MM.1S (cell line): ENCODE results near the gene LAMC3.

ENCODE experiments used
- DNase-seq: peaks from one replicate; pipeline ENCODE4 v3.0.0-alpha.2; 2015
- H2AFZ ChIP-seq: fragments of 300-600 bp; sonication (generic); 2 replicates; pipeline ENCODE4 v1.6.0; 2016; ENCODE audit warnings: antibody characterized with exemption, low read length
- H3F3A ChIP-seq: fragments of 300-600 bp; sonication (generic); 2 replicates; pipeline ENCODE4 v1.6.1; 2016; ENCODE audit warnings: mild to moderate bottlenecking, antibody characterized with exemption, low read length, moderate library complexity, mixed read lengths; ENCODE audit not compliant: insufficient read depth
- H3K27ac ChIP-seq: fragments of 300-600 bp; sonication (generic); 2 replicates; pipeline ENCODE4 v1.5.1; 2016; ENCODE audit warnings: mild to moderate bottlenecking, low read length
- H3K27me3 ChIP-seq: fragments of 300-600 bp; sonication (generic); replicated peaks from 2 replicates; pipeline ENCODE4 v1.6.0; 2016; ENCODE audit warnings: low read length; ENCODE audit not compliant: insufficient read depth
- H3K36me3 ChIP-seq: fragments of 300-600 bp; sonication (generic); replicated peaks from 2 replicates; pipeline ENCODE4 v1.6.1; 2016; ENCODE audit warnings: mild to moderate bottlenecking, low read length, mixed read lengths; ENCODE audit not compliant: insufficient read depth
- H3K4me1 ChIP-seq: fragments of 300-600 bp; sonication (generic); 2 replicates; pipeline ENCODE4 v1.6.1; 2016; ENCODE audit warnings: low read length, mixed read lengths
- H3K4me2 ChIP-seq: fragments of 300-600 bp; sonication (generic); 2 replicates; pipeline ENCODE4 v1.6.0; 2016; ENCODE audit warnings: low read depth, low read length
- H3K4me3 ChIP-seq: fragments of 300-600 bp; sonication (generic); 2 replicates; pipeline ENCODE4 v1.5.1; 2016; ENCODE audit warnings: low read length, mixed read lengths
- H3K79me2 ChIP-seq: fragments of 300-600 bp; sonication (generic); 2 replicates; pipeline ENCODE4 v1.6.1; 2016; ENCODE audit warnings: mixed run types, low read length, mixed read lengths
- H3K9ac ChIP-seq: fragments of 300-600 bp; sonication (generic); 2 replicates; pipeline ENCODE4 v1.6.1; 2016; ENCODE audit warnings: low read length, mixed read lengths
- H3K9me2 ChIP-seq: fragments of 300-600 bp; sonication (generic); replicated peaks from 2 replicates; pipeline ENCODE4 v1.6.1; 2016; ENCODE audit warnings: mild to moderate bottlenecking, low read length, mixed read lengths; ENCODE audit not compliant: insufficient read depth
- H3K9me3 ChIP-seq: fragments of 300-600 bp; sonication (generic); replicated peaks from 2 replicates; pipeline ENCODE4 v1.6.1; 2016; ENCODE audit warnings: mild to moderate bottlenecking, low read length, mixed read lengths; ENCODE audit not compliant: insufficient read depth
- H4K20me1 ChIP-seq: fragments of 300-600 bp; sonication (generic); 2 replicates; pipeline ENCODE4 v1.6.1; 2016; ENCODE audit warnings: mild to moderate bottlenecking, low read length, moderate library complexity, mixed read lengths; ENCODE audit not compliant: insufficient read depth
- EZH2 ChIP-seq: fragments of 300-600 bp; sonication (generic); optimal IDR thresholded peaks from 2 replicates; pipeline ENCODE3; 2017; ENCODE audit warnings: low read depth, mild to moderate bottlenecking, antibody characterized with exemption, low read length, mixed read lengths
- EZH2phosphoT487 ChIP-seq: fragments of 300-600 bp; sonication (generic); IDR thresholded peaks from 2 replicates; pipeline ENCODE4 v1.6.1; 2018; ENCODE audit warnings: antibody characterized with exemption, low read length
- TF ChIP-seq, protein P1 (sequence below): fragments of 300-600 bp; sonication (generic); IDR thresholded peaks from 2 replicates; pipeline ENCODE4 v1.5.1; 2016; ENCODE audit warnings: antibody characterized with exemption, low read length, mixed read lengths

LAMC3 gene

GRCh38 chr9:131105952-131106351, 97.0 kb downstream of the LAMC3 start:
- Histone ChIP-seq H3K27ac (no peak overlapping the region), H3K9me3 (no peaks in the 10 kb centered on the region), H3F3A (no peaks in the 10 kb centered on the region), H3K27me3 (peaks cover 65% of the 10 kb centered on the region), H3K9me2 (no peaks in the 10 kb centered on the region), H3K9ac (no peak overlapping the region), H2AFZ (no peak overlapping the region), H3K79me2 (no peaks in the 10 kb centered on the region), H3K4me2 (no peak overlapping the region), H4K20me1 (no peaks in the 10 kb centered on the region), H3K4me3 (no peak overlapping the region), H3K36me3 (no peaks in the 10 kb centered on the region), H3K4me1 (no peaks in the 10 kb centered on the region)
- TF ChIP-seq, protein P1, sequence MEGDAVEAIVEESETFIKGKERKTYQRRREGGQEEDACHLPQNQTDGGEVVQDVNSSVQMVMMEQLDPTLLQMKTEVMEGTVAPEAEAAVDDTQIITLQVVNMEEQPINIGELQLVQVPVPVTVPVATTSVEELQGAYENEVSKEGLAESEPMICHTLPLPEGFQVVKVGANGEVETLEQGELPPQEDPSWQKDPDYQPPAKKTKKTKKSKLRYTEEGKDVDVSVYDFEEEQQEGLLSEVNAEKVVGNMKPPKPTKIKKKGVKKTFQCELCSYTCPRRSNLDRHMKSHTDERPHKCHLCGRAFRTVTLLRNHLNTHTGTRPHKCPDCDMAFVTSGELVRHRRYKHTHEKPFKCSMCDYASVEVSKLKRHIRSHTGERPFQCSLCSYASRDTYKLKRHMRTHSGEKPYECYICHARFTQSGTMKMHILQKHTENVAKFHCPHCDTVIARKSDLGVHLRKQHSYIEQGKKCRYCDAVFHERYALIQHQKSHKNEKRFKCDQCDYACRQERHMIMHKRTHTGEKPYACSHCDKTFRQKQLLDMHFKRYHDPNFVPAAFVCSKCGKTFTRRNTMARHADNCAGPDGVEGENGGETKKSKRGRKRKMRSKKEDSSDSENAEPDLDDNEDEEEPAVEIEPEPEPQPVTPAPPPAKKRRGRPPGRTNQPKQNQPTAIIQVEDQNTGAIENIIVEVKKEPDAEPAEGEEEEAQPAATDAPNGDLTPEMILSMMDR: no peak
- no peak for TF ChIP-seq EZH2
- no peak for TF ChIP-seq EZH2phosphoT487
- DNase-seq: no peak

DNA sequence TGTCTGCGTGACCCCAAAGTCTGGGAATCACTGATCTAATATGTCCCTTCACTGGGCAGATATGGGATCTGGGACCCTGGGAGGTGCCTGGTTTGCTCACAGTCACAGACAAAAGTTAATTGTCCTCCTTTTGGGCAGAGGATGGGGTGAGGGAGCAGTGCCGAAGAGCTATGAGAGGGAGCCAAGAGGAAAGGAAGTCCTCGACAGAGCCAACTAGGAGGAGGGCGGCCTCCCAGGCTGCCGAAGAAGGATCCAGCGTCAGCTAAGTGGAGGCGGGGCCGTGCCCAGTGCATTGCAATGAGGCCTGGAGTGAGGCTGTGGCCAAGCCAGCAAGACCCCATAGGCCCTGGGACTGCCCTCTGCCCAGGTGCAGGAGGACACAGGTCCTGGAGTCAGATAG, 98.8 kb downstream of the LAMC3 start:
- H3K9me3 ChIP-seq: no peaks in the 10 kb centered on the region
- no peaks in the 10 kb centered on the region for H3K4me1 ChIP-seq
- no peaks in the 10 kb centered on the region for H3F3A ChIP-seq
- no peak for DNase-seq
- H3K27me3 ChIP-seq: peaks cover 83% of the 10 kb centered on the region
- H3K9me2 ChIP-seq: no peaks in the 10 kb centered on the region
- H3K79me2 ChIP-seq: no peaks in the 10 kb centered on the region
- H3K4me2 ChIP-seq: no peak overlapping the region
- TF ChIP-seq EZH2 (no peak), EZH2phosphoT487 (no peak)
- TF ChIP-seq, protein P1: no peak
- H3K9ac ChIP-seq: no peak overlapping the region
- no peaks in the 10 kb centered on the region for H3K36me3 ChIP-seq
- H2AFZ ChIP-seq: no peak overlapping the region
- H3K4me3 ChIP-seq: no peak overlapping the region
- no peaks in the 10 kb centered on the region for H4K20me1 ChIP-seq
- H3K27ac ChIP-seq: no peak overlapping the region

GRCh38 chr9:131111186-131111853, 102.3 kb downstream of the LAMC3 start:
- H3K4me3 ChIP-seq: no peak overlapping the region
- H2AFZ ChIP-seq: no peak overlapping the region
- no peak for DNase-seq
- H3K27me3 ChIP-seq: peaks cover 93% of the 10 kb centered on the region
- no peaks in the 10 kb centered on the region for H3K79me2 ChIP-seq
- H3K4me1 ChIP-seq: no peaks in the 10 kb centered on the region
- no peak for TF ChIP-seq EZH2
- TF ChIP-seq EZH2phosphoT487: no peak
- no peaks in the 10 kb centered on the region for H3K9me3 ChIP-seq
- H3F3A ChIP-seq: no peaks in the 10 kb centered on the region
- no peaks in the 10 kb centered on the region for H3K9me2 ChIP-seq
- no peaks in the 10 kb centered on the region for H3K36me3 ChIP-seq
- no peak overlapping the region for H3K27ac ChIP-seq
- H4K20me1 ChIP-seq: no peaks in the 10 kb centered on the region
- H3K9ac ChIP-seq: no peak overlapping the region
- H3K4me2 ChIP-seq: no peak overlapping the region

DNA sequence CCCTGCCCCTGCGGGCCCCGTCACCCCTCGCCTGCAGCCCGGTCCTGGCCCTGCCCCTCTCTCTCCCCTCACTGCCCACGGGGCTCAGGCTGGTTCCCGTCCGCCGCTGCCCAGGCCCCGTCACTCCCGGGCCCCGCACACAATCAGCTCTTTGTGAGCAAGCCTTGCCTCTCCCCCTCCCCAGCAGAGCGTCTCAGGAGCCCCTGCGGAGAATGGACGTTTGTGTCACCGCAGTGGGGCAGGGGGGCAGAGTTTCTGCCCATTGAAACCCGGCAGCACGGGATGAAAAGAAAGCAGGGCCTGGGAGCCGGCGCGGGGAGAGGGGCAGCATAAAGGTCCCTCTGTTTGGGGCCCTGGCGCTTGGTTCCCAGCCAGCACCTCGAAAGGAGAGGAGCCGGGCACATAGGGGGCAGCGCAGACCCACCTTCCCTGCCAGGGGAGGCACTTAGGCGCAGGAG, 102.9 kb downstream of the LAMC3 start:
- no peak overlapping the region for H3K27ac ChIP-seq
- no peak for DNase-seq

More for the DNA sequence above, 102.9 kb downstream of the LAMC3 start:
- Histone ChIP-seq H4K20me1 (no peaks in the 10 kb centered on the region), H3F3A (no peaks in the 10 kb centered on the region), H3K9me3 (no peaks in the 10 kb centered on the region), H3K4me2 (no peak overlapping the region), H3K36me3 (no peaks in the 10 kb centered on the region), H2AFZ (no peak overlapping the region), H3K4me1 (no peaks in the 10 kb centered on the region), H3K9ac (no peak overlapping the region), H3K4me3 (no peak overlapping the region), H3K27me3 (peaks cover 93% of the 10 kb centered on the region), H3K9me2 (no peaks in the 10 kb centered on the region), H3K79me2 (no peaks in the 10 kb centered on the region)
- TF ChIP-seq, protein P1: no peak
- TF ChIP-seq EZH2phosphoT487 (no peak), EZH2 (no peak)
